ENCODE results near the gene SLC25A43.

- TF ChIP-seq GATA3 (IDR thresholded peaks at IDR 0.05; ENCODE audit: low read depth, low read length) (no peak), GATA2 (IDR thresholded peaks at IDR 0.05; ENCODE audit: low read depth, low read length) (no peak)
Measured at GRCh38 chrX:119455264-119455663, 56.1 kb downstream of the SLC25A43 start.

Data from SH-SY5Y (cell line).